ENCODE measurements around the gene UST. TPM values are rescaled to one million over a fixed set of nuclear protein-coding genes. Genes with fewer than 3 reads are reported as not detected.

The UST gene
- total RNA-seq, 4 donors from 2014 or later = 9.6 to 34.6 (median 25.9) TPM

DNA sequence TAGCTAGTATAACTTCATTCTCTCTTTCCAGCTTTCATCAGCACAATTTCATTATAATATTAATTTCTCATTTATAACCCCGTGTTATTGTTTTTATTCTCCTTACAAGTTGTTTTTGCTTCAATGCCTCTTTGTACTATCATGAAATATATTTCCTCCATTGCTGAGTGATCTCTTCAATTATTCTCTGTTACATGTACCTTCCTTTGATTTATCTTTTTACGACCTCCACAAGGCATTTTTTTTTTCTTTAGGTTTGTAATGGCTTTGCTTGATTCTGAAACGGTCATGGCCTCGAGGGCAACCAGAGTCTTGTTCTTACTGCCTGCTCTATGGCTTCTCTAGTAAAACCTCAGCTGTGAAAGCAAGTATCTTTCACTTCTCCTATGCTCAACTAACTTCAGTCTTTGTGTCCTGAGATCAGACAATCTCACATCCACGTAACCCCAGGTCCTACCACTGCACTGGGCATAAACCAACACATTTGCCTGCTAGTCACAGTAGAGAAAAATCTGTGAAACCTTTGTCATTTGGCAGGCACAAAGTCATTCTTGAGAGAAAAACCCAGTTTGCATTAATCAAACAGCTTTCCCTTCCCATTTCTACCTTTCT lies 119.9 kb downstream of the UST start:
- TF ChIP-seq, protein P1, sequence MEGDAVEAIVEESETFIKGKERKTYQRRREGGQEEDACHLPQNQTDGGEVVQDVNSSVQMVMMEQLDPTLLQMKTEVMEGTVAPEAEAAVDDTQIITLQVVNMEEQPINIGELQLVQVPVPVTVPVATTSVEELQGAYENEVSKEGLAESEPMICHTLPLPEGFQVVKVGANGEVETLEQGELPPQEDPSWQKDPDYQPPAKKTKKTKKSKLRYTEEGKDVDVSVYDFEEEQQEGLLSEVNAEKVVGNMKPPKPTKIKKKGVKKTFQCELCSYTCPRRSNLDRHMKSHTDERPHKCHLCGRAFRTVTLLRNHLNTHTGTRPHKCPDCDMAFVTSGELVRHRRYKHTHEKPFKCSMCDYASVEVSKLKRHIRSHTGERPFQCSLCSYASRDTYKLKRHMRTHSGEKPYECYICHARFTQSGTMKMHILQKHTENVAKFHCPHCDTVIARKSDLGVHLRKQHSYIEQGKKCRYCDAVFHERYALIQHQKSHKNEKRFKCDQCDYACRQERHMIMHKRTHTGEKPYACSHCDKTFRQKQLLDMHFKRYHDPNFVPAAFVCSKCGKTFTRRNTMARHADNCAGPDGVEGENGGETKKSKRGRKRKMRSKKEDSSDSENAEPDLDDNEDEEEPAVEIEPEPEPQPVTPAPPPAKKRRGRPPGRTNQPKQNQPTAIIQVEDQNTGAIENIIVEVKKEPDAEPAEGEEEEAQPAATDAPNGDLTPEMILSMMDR (IDR thresholded peaks at IDR 0.05; ENCODE audit: low read depth) = no peak

DNA sequence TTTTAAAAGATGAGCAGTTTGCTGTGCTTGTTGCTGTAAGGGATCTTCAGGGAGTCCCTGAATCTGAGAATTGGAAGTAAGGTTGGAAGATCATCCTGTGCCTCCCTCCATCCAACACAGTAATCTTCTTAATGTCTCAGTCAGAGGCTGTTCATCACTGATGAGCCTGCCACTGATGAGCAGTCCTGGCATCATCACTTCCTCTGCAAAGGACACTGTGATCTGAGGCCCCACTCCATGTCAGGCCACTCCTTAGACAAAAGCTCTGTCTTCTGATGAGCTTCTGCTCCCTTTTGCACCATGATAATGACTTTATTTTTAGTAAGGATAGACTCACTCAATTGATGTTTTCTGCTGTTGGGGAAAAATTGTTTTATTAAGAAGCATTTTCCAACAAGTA lies 121.0 kb downstream of the UST start:
- TF ChIP-seq, protein P1 (IDR thresholded peaks at IDR 0.05; ENCODE audit: low read depth) = no peak

DNA sequence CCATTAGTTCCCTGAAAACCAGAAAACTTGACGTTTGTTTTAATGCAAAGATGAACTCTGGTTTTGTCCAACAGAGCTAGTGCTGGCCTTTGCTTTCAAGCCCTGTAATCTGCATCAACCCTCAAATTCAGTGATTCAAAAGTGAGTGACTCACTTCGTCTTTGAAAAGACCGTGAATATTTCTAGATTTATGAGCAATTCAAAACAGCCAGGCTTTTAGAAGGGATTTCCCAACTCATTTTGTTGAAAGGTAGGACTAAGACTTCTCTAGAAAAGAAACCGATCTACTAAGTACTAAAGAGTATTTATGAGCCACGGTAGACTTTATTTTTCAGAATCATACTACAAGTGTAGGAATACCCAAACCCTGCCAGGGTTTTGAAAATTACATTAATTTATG lies 121.5 kb downstream of the UST start:
- TF ChIP-seq, protein P1 (IDR thresholded peaks at IDR 0.05; ENCODE audit: low read depth) = no peak

DNA sequence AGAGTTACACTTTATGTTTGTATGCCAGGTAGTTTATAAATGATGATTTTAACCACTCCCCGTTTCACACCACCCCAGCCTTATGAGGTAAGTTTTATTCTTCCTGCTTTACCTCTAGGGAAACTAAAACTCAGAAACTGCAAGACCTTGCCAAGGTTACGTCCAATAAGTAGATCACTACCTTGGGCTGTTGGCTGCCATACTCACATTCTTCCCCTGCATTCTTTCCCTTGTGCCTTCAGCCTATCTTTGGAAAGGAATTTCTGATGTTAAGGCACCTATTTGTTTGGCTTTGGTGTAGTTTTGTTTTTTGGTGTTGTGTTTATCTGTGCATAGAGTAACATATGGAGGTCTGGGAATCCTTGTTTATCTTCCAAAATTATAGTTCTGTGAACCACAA lies 122.1 kb downstream of the UST start:
- TF ChIP-seq, protein P1 (IDR thresholded peaks at IDR 0.05; ENCODE audit: low read depth) = no peak

DNA sequence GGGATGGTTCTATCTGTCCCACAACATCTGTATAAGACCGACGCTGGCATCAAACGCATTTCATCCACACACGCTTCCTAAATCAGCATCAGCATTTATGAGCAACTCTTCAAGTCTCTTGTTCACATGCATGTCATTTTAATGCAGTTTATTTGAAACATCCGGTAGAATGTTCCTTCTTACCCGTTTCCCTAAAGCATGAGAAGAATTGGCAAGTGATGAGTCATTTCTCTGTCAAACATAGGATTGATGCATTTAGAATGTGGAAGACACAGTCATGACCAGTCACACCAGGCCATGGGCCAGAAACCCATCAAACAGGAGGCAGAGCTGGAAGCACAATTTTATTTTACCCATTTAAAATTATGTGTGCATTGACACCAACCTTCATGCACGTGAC lies 122.8 kb downstream of the UST start:
- TF ChIP-seq, protein P1 (IDR thresholded peaks at IDR 0.05; ENCODE audit: low read depth) = no peak

DNA sequence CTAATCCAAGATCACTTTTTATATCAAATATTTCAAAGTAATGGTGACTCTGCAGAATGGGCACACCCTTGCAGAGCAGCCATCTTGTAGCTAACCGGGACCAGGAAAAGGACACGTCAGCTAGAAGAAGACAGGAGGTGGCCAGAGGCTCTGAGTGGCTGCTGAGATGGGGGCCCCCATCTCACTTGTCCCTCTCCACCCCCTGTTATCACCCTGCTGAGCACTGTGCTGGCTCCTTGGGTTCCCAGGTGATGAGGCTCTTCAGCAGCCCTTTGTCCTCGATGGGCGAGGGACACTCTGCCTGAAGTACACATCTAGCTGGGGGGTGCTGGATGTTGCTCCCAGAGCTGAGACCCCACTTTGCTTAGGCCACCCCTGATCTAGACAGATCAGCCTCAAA lies 126.3 kb downstream of the UST start:
- TF ChIP-seq, protein P1 (IDR thresholded peaks at IDR 0.05; ENCODE audit: low read depth) = no peak

DNA sequence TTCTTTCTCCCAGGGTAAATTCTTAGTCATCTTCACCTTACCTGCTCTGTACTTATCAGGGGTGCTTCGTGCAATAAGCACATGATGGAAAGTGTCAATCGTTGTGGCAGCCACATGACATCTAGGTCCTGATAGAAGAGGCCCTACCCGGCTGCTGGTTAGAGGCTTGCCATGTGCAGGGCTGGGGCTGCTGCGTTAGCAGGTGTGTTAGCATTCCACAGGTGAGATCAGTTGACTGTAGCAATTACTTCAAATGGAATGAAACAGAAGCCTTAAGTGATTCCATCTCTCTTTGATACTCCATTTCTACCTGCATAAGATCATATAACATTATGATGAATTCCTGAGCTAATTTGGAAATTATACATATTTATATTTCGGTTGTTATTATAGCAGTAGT lies 127.0 kb downstream of the UST start:
- TF ChIP-seq, protein P1 (IDR thresholded peaks at IDR 0.05; ENCODE audit: low read depth) = no peak

All from subcutaneous adipose tissue (tissue), 4 donors.